HuH-7.5 (cell line): ENCODE measurements around the gene PRKX.
"Not testable (repeated sequence)": the region's sequence is repeated elsewhere in the genome, so short reads cannot be mapped to it uniquely, and the experiment has no call there.

Experiments
- DNase-seq: peaks from one replicate; pipeline ENCODE4 v3.0.0; 2011; ENCODE audit warnings: low spot score

Gene PRKX

DNA sequence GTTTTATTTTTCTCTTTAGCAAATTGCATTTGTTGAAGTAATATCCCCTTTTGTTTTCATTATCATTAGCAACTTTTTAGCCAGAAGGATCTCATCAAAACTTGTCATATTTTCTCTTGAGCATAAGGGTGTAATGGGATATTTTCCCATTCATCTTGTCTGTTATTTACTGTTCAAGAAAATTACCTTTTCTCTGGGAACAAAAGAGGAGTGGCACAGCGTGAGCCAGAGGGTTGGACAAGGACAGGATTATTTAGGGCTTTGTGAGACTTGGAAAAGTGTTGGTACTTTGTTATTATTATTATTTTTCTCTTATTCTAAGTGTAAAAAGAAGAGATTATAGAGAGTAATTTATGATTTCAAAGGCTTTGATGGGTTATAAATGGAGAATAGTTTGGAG is 135.9 kb downstream of the PRKX start:
- no peak for DNase-seq

DNA sequence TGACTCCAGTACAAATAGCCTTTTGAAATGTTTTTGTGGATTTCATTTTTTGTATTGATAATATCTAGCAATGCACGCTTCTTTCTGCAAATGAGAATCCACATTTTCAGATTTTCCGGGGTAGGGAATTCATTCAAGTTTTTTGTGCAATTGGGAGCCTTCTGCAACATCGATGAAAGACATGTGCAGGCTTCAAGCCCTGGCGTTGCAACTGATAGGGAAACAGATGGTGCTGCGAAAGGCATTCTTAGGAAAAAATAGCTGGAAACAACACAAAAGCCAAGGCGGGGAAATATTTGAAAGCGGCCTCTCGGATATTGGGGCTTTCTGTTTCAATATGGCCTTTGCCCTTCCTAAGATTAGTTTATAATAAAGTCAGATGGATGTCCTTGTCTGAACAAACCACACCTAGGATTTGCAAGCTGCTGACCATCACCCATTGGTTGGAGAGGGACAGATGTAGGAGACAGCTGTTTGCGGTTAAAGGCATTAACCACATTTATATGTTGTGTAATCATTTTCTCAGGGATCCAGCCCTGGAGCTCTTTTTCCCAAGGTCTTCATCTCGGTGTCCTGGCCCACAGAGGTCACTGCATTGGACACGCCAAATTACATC is 136.5 kb downstream of the PRKX start:
- DNase-seq, result no peak

DNA sequence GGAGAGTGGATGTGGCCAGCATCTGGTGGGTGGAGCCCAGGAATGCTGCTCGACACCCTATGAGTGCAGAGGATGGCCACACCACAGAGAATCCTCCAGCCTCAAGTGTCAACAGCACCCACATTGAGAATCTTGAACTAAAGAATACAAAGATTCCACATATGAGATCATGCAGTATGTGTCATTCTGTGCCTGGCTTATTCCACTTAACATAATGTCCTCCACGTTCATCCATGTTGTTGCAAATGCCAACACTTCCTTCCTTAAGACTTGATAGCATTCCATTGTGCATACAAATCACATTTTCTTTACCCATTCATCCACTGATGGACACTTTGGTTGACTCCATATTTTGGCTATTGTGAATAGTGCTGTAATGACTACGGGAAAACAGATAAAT is 145.8 kb downstream of the PRKX start:
- no peak for DNase-seq

DNA sequence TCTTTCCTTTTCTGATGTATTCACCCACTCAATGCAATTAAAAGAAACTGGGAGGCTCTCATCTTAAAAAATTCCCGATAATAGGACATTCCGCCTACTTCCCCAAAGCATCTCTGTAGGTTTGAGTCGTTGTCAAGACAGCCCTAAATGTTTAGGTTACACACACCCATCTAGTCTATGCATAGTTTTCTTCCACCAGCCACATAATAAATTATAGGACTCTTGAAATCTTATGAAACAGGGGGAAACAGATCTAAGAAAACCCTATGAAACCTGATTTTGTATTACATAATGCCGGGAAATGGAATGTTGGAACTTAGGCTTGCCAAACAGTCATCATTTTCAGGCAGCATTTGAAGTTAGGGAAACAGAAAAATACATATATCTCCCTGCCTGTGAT is 150.0 kb downstream of the PRKX start:
- no peak for DNase-seq

DNA sequence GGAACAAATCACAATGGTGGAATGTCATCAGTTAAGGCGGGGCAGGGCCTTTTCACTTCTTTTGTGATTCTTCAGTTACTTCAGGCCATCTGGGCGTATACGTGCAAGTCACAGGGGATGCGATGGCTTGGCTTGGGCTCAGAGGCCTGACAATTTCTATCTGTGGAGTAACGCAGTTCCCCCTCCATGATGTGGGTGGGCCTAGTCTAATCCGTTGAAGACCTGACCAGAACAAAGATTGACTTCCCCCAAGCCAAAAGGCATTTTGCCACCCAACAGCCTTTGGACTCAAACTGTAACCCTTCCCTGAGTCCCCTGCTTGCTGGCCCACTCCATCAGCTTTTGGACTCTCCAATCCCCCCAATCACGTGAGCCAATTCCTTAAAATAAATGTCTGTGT is 153.4 kb downstream of the PRKX start:
- not testable (repeated sequence) for DNase-seq
